Measurements from ENCODE around the gene CLN6.

Gene CLN6

GRCh38 chr15:68210409-68210756 is 19.1 kb downstream of the CLN6 start:
- Histone ChIP-seq H3K4me3 (ENCODE audit: low read length) (no peak overlapping the region), H3K27ac (ENCODE audit: low read length) (peak overlapping the region; percentile 51), H3K4me1 (ENCODE audit: low read length) (peaks cover 20% of the 10 kb centered on the region), H3K9me3 (ENCODE audit: insufficient read depth, low read length) (no peaks in the 10 kb centered on the region), H3K27me3 (ENCODE audit: low read depth, low read length) (no peaks in the 10 kb centered on the region), H4K20me1 (ENCODE audit: insufficient read depth, low read length) (peaks cover 3% of the 10 kb centered on the region; the same call in 1 of the 2 replicates), H3K9ac (ENCODE audit: low read length) (no peak overlapping the region), H3K79me2 (ENCODE audit: low read length) (peaks cover 68% of the 10 kb centered on the region), H3K36me3 (replicated peaks; ENCODE audit: low read depth, low read length) (peaks cover 30% of the 10 kb centered on the region), H3K4me2 (ENCODE audit: low read length) (peak overlapping the region; percentile 15; the same call in 1 of the 2 replicates), H2AFZ (ENCODE audit: low read depth, low read length) (no peak overlapping the region)
- TF ChIP-seq EZH2phosphoT487 (IDR thresholded peaks at IDR 0.05; ENCODE audit: low read depth) (no peak), CTCF (IDR thresholded peaks at IDR 0.05; ENCODE audit: low read depth, low read length) (no peak)

GRCh38 chr15:68209735-68210408 is 19.7 kb downstream of the CLN6 start:
- 0 out of 2 replicates have a peak overlapping the region, but pooled peaks have one; percentile 10 for H3K9ac ChIP-seq (ENCODE audit: low read length)
- H3K4me2 ChIP-seq (ENCODE audit: low read length), result peak overlapping the region; percentile 15
- no peak overlapping the region for H3K4me3 ChIP-seq (ENCODE audit: low read length)
- H3K9me3 ChIP-seq (ENCODE audit: insufficient read depth, low read length), result no peaks in the 10 kb centered on the region
- peak overlapping the region; percentile 51 for H3K27ac ChIP-seq (ENCODE audit: low read length)
- peaks cover 30% of the 10 kb centered on the region for H3K36me3 ChIP-seq (replicated peaks; ENCODE audit: low read depth, low read length)
- peaks cover 20% of the 10 kb centered on the region for H3K4me1 ChIP-seq (ENCODE audit: low read length)
- peaks cover 3% of the 10 kb centered on the region; the same call in 1 of the 2 replicates for H4K20me1 ChIP-seq (ENCODE audit: insufficient read depth, low read length)
- H3K79me2 ChIP-seq (ENCODE audit: low read length), result peaks cover 63% of the 10 kb centered on the region
- H3K27me3 ChIP-seq (ENCODE audit: low read depth, low read length), result no peaks in the 10 kb centered on the region
- TF ChIP-seq EZH2phosphoT487 (IDR thresholded peaks at IDR 0.05; ENCODE audit: low read depth), result no peak
- no peak for TF ChIP-seq CTCF (IDR thresholded peaks at IDR 0.05; ENCODE audit: low read depth, low read length)
- no peak overlapping the region for H2AFZ ChIP-seq (ENCODE audit: low read depth, low read length)

GRCh38 chr15:68209272-68209671 is 20.3 kb downstream of the CLN6 start:
- Histone ChIP-seq H3K9ac (ENCODE audit: low read length) (0 out of 2 replicates have a peak overlapping the region, but pooled peaks have one; percentile 10), H3K36me3 (replicated peaks; ENCODE audit: low read depth, low read length) (peaks cover 27% of the 10 kb centered on the region), H3K4me1 (ENCODE audit: low read length) (peaks cover 20% of the 10 kb centered on the region), H3K27me3 (ENCODE audit: low read depth, low read length) (no peaks in the 10 kb centered on the region), H3K4me3 (ENCODE audit: low read length) (no peak overlapping the region), H3K9me3 (ENCODE audit: insufficient read depth, low read length) (no peaks in the 10 kb centered on the region), H4K20me1 (ENCODE audit: insufficient read depth, low read length) (peaks cover 3% of the 10 kb centered on the region; the same call in 1 of the 2 replicates), H3K79me2 (ENCODE audit: low read length) (peaks cover 57% of the 10 kb centered on the region), H2AFZ (ENCODE audit: low read depth, low read length) (no peak overlapping the region), H3K27ac (ENCODE audit: low read length) (peak overlapping the region; percentile 51), H3K4me2 (ENCODE audit: low read length) (peak overlapping the region; percentile 15; the same call in 1 of the 2 replicates)
- TF ChIP-seq EZH2phosphoT487 (IDR thresholded peaks at IDR 0.05; ENCODE audit: low read depth), result no peak
- TF ChIP-seq CTCF (IDR thresholded peaks at IDR 0.05; ENCODE audit: low read depth, low read length), result no peak

GRCh38 chr15:68208636-68209240 is 20.8 kb downstream of the CLN6 start:
- Histone ChIP-seq H3K27ac (ENCODE audit: low read length) (no peak overlapping the region), H3K4me1 (ENCODE audit: low read length) (peaks cover 20% of the 10 kb centered on the region), H2AFZ (ENCODE audit: low read depth, low read length) (no peak overlapping the region), H3K27me3 (ENCODE audit: low read depth, low read length) (no peaks in the 10 kb centered on the region), H4K20me1 (ENCODE audit: insufficient read depth, low read length) (peaks cover 3% of the 10 kb centered on the region; the same call in 1 of the 2 replicates), H3K36me3 (replicated peaks; ENCODE audit: low read depth, low read length) (peaks cover 22% of the 10 kb centered on the region), H3K4me3 (ENCODE audit: low read length) (no peak overlapping the region), H3K9me3 (ENCODE audit: insufficient read depth, low read length) (no peaks in the 10 kb centered on the region), H3K4me2 (ENCODE audit: low read length) (no peak overlapping the region), H3K9ac (ENCODE audit: low read length) (no peak overlapping the region), H3K79me2 (ENCODE audit: low read length) (peaks cover 51% of the 10 kb centered on the region)
- TF ChIP-seq EZH2phosphoT487 (IDR thresholded peaks at IDR 0.05; ENCODE audit: low read depth) (no peak), CTCF (IDR thresholded peaks at IDR 0.05; ENCODE audit: low read depth, low read length) (no peak)
